ENCODE measurements around the gene TMPRSS9. TPM values are rescaled to one million over a fixed set of nuclear protein-coding genes. Genes with fewer than 3 reads are reported as not detected.

The TMPRSS9 gene
- total RNA-seq, 2 donors from 2014 or later = 0.25 to 0.34 TPM

GRCh38 chr19:2326699-2327360 is 33.2 kb upstream of the TMPRSS9 start:
- ATAC-seq (no peak), DNase-seq (no peak)
- intact Hi-C loops (cut with DNase I, micrococcal nuclease) = loop anchor here in 1 of 2 donors (10.0 kb wide), 1 partner anchor 82 kb away; the partner anchor contains the start of gene AMH

DNA sequence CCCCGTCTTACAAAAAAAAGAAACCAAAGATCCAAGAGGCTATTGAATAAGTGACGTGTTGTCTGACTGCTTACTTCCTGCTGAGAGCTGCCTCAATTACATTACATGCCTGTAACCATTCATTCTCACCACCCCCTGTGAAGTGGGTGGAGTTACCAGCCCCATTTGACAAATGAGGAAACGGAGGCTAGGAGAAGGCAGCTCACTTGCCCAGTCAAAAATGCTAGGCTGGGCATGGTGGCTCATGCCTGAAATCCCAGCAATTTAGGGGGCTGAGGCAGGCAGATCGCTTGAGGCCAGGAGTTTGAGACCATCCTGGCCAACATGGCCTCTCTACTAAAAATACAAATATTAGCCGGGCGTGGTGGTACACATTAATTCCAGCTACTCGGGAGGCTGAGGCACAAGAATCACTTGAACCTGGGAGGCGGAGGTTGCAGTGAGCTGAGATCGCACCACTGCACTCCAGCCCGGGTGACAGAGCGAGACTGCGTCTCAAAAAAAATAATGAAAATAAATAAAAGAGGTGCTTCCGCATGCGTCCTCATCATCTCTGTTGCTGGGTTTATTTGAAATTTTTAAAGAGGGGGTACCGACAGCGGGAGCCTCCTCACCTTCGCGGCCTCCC is 32.2 kb upstream of the TMPRSS9 start:
- ATAC-seq (peak; percentile 39), DNase-seq (peak; percentile 49 to 73)
- intact Hi-C loops (cut with DNase I, micrococcal nuclease) = loop anchor here in 1 of 2 donors (10.0 kb wide), 1 partner anchor 83 kb away; the partner anchor contains the start of gene AMH

DNA sequence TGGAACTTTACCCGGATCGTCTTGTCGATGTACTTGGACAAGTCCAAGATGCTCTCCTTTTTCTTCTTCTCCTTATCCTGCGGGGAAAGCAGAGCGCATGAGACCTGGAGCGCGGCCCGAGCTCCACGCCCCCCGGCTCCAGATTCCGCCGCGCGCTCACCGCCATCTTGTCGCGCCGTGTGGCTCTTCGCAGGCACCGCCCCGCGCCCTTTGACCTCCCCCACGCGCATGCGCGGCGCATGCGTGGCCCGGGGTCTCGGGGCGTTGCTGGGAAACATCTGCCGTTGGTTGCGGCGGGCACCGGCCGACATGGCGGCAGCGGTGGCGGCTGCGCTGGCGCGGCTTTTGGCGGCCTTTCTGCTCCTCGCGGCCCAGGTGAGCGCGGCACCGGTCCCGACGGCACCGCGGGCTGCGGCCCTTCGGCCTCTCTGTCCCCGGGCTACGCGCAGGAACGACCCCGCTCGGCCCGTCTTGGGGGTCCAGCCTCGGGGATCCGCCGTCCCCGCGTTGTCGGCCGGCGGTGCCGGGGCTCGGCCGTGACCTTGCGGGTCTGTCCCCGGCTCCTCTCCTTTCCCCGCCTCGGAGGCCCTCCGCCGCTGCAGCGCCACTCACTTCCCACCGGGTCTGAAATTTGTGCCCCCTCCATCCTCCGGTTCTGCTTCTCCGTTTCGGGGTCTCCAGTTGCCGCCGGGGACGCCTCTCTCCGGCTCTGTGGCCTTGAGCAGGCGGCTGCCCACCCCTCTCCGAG is 31.5 kb upstream of the TMPRSS9 start, which contains the start of the genes LSM7 and SPPL2B:
LSM7 (minus strand) TSS at position 186 of the 748 bp plus-strand sequence; CDS start at position 166, 20 bp downstream.
SPPL2B (plus strand) TSS at position 284 of the 748 bp plus-strand sequence; CDS start at position 310, 26 bp downstream.
- intact Hi-C loops (cut with DNase I, micrococcal nuclease) = loop anchor here in 1 of 2 donors (10.0 kb wide), 1 partner anchor 84 kb away; the partner anchor contains the start of gene AMH
- ATAC-seq = peak; percentile 57
- DNase-seq = peak; percentile 85 to 91

- intact Hi-C loops (cut with DNase I, micrococcal nuclease) = loop anchor here in 1 of 2 donors (10.0 kb wide), 1 partner anchor 84 kb away; the partner anchor contains the start of gene AMH
- no peak for DNase-seq
- no peak for ATAC-seq
Observed at GRCh38 chr19:2329149-2329478, 31.0 kb upstream of the TMPRSS9 start.

- intact Hi-C loops (cut with DNase I, micrococcal nuclease) = loop anchor here in 1 of 2 donors (10.0 kb wide), 1 partner anchor 85 kb away; the partner anchor contains the start of gene AMH
- ATAC-seq (peak; percentile 5), DNase-seq (peak in 1 of 2 donors; percentile 45)
Observed at GRCh38 chr19:2329501-2329916, 30.6 kb upstream of the TMPRSS9 start.

- intact Hi-C loops (cut with DNase I, micrococcal nuclease) = no loop called here
- DNase-seq = no peak
- no peak for ATAC-seq
Observed at GRCh38 chr19:2330255-2330631, 29.8 kb upstream of the TMPRSS9 start.

GRCh38 chr19:2330632-2331284 is 29.3 kb upstream of the TMPRSS9 start:
- intact Hi-C loops (cut with DNase I, micrococcal nuclease) = no loop called here
- DNase-seq (peak; percentile 91 to 94), ATAC-seq (peak; percentile 72)

DNA sequence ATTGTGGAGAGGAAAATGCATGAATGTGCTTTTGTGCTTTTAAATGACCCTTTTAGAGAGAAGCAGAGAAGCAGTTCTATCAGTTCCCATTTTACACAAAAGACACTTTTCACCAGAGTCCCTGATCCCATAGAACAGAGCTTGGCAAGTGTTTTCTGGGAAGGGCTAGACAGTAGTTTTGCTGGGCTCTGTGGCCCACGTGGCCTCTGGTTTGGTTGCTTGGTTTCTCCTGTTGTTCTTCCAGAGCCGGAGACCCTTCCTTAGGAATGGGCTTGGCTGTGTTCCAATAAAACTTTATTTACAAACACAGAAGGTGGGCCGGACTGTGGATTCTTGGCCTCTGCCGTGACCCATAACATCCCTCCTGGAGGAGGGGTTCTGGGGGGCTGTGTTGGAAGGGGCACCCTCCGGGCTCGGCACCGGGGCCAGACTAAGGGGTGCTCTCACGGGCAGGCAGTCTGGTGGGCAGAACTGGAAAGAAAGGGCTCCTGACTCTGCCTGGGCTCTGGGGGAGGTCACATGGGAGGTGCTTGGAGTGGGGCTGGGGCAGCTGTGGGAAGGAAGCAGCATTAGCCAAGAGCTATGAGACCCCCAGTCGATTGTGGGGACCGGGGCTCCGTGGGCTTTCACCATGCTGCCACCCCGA is 28.3 kb upstream of the TMPRSS9 start:
- ATAC-seq (no peak), DNase-seq (no peak)
- intact Hi-C loops (cut with DNase I, micrococcal nuclease) = no loop called here

- DNase-seq = peak; percentile 68
- intact Hi-C loops (cut with DNase I, micrococcal nuclease) = no loop called here
- peak; percentile 24 for ATAC-seq
Observed at GRCh38 chr19:2332341-2333026, 27.6 kb upstream of the TMPRSS9 start.

DNA sequence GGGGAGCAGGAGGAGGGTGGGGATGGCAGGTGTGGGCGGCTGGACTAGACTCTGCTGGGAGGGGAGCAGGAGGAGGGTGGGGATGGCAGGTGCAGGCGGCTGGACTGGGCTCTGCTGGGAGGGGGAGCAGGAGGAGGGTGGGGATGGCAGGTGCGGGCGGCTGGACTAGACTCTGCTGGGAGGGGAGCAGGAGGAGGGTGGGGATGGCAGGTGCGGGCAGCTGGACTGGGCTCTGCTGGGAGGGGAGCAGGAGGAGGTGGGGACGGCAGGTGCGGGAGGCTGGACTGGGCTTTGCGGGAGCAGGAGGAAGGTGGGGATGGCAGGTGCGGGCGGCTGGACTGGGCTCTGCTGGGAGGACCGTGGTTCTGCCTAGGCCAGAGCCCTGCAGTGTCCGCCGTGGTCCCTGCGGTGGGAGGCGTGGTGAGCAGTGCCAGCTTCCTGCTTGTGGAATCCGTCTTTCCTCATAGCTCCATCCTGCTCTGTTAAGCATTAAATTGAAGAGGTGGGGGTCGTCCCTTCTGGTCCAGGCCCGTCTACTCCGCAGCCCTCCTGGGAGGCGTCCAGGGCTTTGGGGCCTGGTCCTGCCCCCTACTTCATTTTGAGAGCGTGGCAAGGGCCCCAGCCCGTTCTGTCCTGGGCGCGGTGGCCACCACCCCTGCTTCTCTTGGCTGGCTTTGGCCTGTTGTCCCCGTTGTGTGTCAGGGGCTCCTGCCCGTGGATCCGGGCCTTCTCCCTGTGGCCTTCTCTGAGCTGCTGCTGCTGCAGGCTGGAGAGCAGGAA is 26.8 kb upstream of the TMPRSS9 start:
- DNase-seq (peak; percentile 79 to 83), ATAC-seq (peak; percentile 34)
- intact Hi-C loops (cut with DNase I, micrococcal nuclease) = no loop called here

DNA sequence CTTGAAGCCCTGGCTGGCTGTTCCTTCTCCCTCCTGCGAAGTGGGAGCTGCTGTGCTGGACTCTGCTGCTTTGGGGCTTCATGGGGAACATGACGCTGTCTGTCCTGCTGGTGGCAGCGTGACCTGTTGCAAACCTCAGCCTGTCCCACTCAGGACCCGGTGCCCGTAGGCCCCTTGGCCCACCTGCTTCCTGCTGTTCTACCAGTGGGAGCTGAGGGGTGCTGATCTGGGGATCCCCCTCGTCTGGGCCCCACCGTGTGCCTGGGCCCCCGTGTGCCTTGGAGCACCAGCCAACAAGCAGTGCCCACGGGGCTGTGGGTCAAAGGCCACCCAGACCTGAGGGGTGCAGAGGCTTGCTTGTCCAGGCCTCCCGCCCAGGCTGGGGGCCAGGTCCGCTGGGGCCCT is 26.3 kb upstream of the TMPRSS9 start:
- DNase-seq = no peak
- intact Hi-C loops (cut with DNase I, micrococcal nuclease) = no loop called here
- no peak for ATAC-seq

DNA sequence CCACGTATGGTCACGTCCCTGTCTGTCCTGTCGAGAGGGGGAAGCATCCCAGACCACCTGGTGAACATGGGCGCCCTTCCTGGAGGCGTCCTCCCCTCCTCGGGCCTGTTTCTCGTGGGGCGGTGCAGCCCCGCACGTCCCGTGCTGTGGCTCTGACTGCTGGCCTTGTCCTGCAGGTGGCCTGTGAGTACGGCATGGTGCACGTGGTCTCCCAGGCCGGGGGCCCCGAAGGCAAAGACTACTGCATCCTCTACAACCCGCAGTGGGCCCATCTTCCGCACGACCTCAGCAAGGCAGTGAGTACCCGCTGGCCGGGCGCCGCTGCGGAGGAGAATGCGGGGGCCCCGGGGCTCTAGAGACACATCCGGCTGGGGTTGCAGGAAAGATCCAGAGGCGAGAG is 25.6 kb upstream of the TMPRSS9 start:
- intact Hi-C loops (cut with DNase I, micrococcal nuclease) = no loop called here
- ATAC-seq (no peak), DNase-seq (no peak)

DNA sequence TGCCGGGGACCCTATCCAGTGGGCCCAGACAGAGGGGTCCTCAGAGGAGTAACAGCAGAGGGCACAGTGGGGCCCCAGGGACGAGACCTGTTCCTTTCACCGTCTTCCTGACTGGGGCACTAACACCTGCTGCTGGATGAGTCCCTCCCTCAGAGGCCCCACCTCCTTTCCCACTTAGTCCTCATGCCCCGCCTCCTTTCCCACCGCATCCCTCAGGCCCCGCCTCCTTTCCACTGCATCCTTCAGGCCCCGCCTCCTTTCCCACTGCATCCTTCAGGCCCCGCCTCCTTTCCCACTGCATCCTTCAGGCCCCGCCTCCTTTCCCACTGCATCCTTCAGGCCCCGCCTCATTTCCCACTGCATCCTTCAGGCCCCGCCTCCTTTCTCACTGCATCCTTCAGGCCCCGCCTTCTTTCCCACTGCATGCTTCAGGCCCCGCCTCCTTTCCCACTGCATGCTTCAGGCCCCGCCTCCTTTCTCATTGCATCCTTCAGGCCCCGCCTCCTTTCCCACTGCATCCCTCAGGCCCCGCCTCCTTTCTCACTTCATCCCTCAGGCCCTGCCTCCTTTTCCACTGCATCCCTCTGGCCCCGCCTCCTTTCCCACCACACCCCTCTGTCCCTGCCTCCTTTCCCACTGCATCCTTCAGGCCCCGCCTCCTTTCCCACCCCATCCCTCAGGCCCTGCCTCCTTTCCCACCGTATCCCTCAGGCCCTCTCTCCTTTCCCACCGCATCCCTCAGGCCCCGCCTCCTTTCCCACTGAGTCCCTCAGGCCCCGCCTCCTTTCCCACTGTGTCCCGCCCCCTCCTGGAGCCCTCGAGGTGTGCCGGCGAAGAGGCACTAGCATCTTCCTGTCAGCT is 24.8 kb upstream of the TMPRSS9 start:
- no peak for ATAC-seq
- DNase-seq = no peak
- intact Hi-C loops (cut with DNase I, micrococcal nuclease) = no loop called here

- ATAC-seq (no peak), DNase-seq (no peak)
- intact Hi-C loops (cut with DNase I, micrococcal nuclease) = no loop called here
Observed at GRCh38 chr19:2335848-2336247, 24.2 kb upstream of the TMPRSS9 start.

DNA sequence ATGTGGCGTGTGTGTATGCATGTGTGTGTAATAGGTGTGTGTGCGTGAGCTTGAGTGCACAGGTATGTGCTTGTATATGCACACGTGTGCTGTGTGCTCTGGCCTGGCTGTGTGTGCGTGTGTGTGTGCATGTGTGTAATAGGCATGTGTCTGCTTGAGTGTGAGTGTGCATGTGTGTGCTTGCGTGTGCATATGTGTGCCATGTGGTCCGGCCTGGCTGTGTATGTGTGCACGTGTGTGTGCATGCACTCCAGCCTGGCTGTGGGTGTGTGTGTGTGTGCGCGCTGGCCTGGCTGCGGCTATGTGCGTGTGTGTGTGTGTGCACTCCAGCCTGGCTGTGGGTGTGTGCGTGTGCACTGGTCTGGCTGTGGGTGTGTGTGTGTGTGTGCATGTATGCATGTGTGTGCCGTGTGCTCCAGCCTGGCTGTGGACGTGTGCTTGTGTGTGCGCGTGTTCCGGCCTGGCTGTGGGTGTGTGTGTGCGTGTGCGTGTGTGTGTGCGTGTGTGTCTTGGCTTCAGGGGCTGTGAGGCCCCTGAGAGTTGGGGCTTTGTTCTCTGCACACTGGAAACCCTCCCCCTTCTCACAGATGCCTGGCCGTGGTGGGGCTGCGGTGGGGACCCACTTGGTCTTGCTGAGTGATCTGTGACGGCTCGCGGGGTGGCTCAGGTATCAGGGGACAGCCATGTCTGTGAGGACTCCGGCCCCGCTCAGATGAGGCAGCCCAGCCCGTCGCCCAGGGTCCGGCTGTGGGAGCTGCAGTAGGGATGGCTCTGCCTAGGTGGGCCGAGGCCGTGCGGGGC is 23.3 kb upstream of the TMPRSS9 start:
- no peak for DNase-seq
- intact Hi-C loops (cut with DNase I, micrococcal nuclease) = no loop called here
- no peak for ATAC-seq

DNA sequence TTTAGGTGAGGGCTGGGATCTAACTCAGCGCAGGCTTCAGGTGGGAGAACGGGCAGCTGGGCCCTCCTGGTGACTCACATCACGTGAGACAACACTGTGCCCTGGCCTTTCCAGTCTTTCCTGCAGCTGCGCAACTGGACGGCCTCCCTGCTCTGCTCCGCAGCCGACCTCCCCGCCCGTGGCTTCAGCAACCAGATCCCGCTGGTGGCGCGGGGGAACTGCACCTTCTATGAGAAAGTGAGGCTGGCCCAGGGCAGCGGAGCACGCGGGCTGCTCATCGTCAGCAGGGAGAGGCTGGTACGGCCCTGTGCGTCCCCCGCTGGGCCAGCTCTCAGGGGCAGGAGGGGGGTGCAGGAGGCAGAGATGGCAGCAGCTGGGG is 22.7 kb upstream of the TMPRSS9 start:
- DNase-seq = no peak
- ATAC-seq = no peak
- intact Hi-C loops (cut with DNase I, micrococcal nuclease) = no loop called here
